Esophagus muscularis mucosa (tissue), 4 donors: Measurements from ENCODE around the gene UNC5A. TPM values are rescaled to one million over a fixed set of nuclear protein-coding genes. Genes with fewer than 3 reads are reported as not detected.

Experiments used
- DNase-seq: peaks from one replicate; pipeline ENCODE4 v3.0.0-alpha.2; 2017; ENCODE audit errors: extremely low spot score
- H3K27ac ChIP-seq, 4 donors: fragments of 200-600 bp; sonication (generic); replicated peaks in 1 of 4; 1 replicate in 3 of 4; 2 replicates in 1 of 4; pipeline ENCODE4 v1.5.1; 2016 to 2019; ENCODE audit warnings: mild to moderate bottlenecking in 1 of 4
- H3K27me3 ChIP-seq, 4 donors: fragments of 200-600 bp; sonication (generic); one replicate each; pipeline versions ENCODE4 v1.5.1 to v1.6.0; 2016 to 2019
- H3K36me3 ChIP-seq, 4 donors: fragments of 200-600 bp; sonication (generic); one replicate each; pipeline ENCODE4 v1.5.1; 2016 to 2019
- H3K4me1 ChIP-seq, 4 donors: fragments of 200-600 bp; sonication (generic); one replicate each; pipeline ENCODE4 v1.5.1; 2016 to 2019
- H3K4me3 ChIP-seq, 4 donors: fragments of 200-600 bp; sonication (generic); 1 replicate in 2 of 4; 2 replicates in 2 of 4; pipeline ENCODE4 v1.5.1; 2016 to 2019; ENCODE audit warnings: mild to moderate bottlenecking in 4 of 4, moderate library complexity in 1 of 4
- H3K9me3 ChIP-seq, 4 donors: fragments of 200-600 bp; sonication (generic); 1 replicate in 3 of 4; 2 replicates in 1 of 4; pipeline ENCODE4 v1.5.1; 2016 to 2019
- EP300 ChIP-seq: sonication (generic); formaldehyde crosslinking; IDR thresholded peaks from one replicate; pipeline ENCODE4 v1.6.1; 2017; ENCODE audit warnings: antibody characterized with exemption
- POLR2A ChIP-seq: fragments of 450-650 bp; IDR thresholded peaks from one replicate; pipeline ENCODE4 v1.6.1; 2017; ENCODE audit warnings: antibody characterized with exemption, moderate library complexity, mild to moderate bottlenecking, low read depth
- POLR2AphosphoS5 ChIP-seq, 2 donors: sonication (generic); formaldehyde crosslinking; IDR thresholded peaks; one replicate each; pipeline ENCODE4 v1.6.1; 2017; ENCODE audit warnings: antibody characterized with exemption in 2 of 2
- WGBS: methylation state at CpG from one replicate; pipeline ENCODE4 v1.1.5; 2018; 5-methylcytosine and 5-hydroxymethylcytosine counted together
- intact Hi-C: fragments of 100-400 bp; cut with DNase I; formaldehyde crosslinking; loops from one replicate; pipeline ENCODE4 v1.15.1; 2023
- total RNA-seq, 4 donors: library from RNA; depleted of rRNA; stranded (reverse); fragments of >200 nt; gene quantifications; one replicate each; pipeline versions ENCODE4 v1.1.0 to v1.2.1, GENCODE V29; 2016
- TF ChIP-seq, protein P1 (sequence below), 3 experiments: fragments of 200-600 bp in 2 of 3; fragments of 450-650 bp in 1 of 3; sonication (generic) in 2 of 3; IDR thresholded peaks; one replicate each; pipeline ENCODE4 v1.5.1; 2017 to 2019; ENCODE audit warnings: antibody characterized with exemption in 3 of 3, mild to moderate bottlenecking in 2 of 3, moderate library complexity in 1 of 3

Gene UNC5A
- total RNA-seq, 4 donors from 2014 or later = not detected

- WGBS = 87% methylated on average over 12 of the region's 12 CpGs
- intact Hi-C loops = no loop called here
- Histone ChIP-seq H3K36me3 (no peaks in the 10 kb centered on the region), H3K27me3 (peaks cover 0 to 76% (median under 1%) of the 10 kb centered on the region in 4 donors), H3K4me3 (no peak overlapping the region), H3K27ac (no peak overlapping the region), H3K9me3 (no peaks in the 10 kb centered on the region), H3K4me1 (no peaks in the 10 kb centered on the region)
- DNase-seq = no peak
- no peak for TF ChIP-seq POLR2A
- no peak for TF ChIP-seq EP300
- no peak for TF ChIP-seq POLR2AphosphoS5 (IDR thresholded peaks at IDR 0.05)
- TF ChIP-seq, protein P1, sequence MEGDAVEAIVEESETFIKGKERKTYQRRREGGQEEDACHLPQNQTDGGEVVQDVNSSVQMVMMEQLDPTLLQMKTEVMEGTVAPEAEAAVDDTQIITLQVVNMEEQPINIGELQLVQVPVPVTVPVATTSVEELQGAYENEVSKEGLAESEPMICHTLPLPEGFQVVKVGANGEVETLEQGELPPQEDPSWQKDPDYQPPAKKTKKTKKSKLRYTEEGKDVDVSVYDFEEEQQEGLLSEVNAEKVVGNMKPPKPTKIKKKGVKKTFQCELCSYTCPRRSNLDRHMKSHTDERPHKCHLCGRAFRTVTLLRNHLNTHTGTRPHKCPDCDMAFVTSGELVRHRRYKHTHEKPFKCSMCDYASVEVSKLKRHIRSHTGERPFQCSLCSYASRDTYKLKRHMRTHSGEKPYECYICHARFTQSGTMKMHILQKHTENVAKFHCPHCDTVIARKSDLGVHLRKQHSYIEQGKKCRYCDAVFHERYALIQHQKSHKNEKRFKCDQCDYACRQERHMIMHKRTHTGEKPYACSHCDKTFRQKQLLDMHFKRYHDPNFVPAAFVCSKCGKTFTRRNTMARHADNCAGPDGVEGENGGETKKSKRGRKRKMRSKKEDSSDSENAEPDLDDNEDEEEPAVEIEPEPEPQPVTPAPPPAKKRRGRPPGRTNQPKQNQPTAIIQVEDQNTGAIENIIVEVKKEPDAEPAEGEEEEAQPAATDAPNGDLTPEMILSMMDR (IDR thresholded peaks at IDR 0.05) = no peak
These were observed 10.9 kb upstream of the UNC5A start for GRCh38 chr5:176799488-176799887.

GRCh38 chr5:176800024-176800423, 10.3 kb upstream of the UNC5A start:
- Histone ChIP-seq H3K27me3 (peaks cover 0 to 76% (median 0%) of the 10 kb centered on the region in 4 donors), H3K4me1 (no peaks in the 10 kb centered on the region), H3K4me3 (no peak overlapping the region), H3K27ac (no peak overlapping the region), H3K9me3 (no peaks in the 10 kb centered on the region), H3K36me3 (no peaks in the 10 kb centered on the region)
- no peak for DNase-seq
- intact Hi-C loops = no loop called here
- TF ChIP-seq, protein P1 (IDR thresholded peaks at IDR 0.05) = no peak
- TF ChIP-seq EP300 (no peak), POLR2AphosphoS5 (IDR thresholded peaks at IDR 0.05) (no peak), POLR2A (no peak)
- WGBS = 86% methylated on average over 6 of the region's 6 CpGs

DNA sequence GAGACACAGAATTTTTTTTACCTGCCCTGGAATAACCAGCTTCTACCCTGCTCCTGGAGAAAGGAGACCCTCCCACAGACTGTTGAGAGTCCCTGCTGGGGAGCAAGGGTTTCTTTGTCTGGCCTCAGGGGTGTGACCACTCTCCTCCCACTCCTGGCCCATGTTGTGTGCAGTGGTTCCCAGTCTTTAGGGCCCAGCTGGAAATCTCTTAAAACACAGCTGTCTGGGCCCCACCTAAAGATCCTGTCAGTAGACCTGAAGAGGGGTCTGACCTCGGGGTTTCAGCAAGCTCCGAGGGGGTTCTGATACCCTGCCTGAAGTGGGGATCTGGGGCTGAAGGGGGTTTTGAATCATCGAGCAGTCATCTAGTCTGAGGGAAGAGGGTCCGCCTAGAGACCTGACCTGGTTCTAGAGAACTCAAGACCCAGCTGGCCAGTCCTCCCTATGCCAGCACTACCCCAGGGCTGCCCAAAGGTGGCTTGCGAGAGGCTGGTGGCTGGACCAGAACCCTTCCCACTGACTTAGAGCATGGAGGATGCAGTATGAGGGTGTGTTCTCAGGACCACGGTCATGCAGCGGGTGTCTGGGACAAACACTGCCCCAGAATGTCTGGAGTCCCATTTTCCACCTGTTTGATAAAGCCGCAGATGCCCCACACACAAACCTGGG, 8.1 kb upstream of the UNC5A start:
- 72% methylated on average over 4 of the region's 8 CpGs for WGBS
- peaks cover 0 to 72% (median 0%) of the 10 kb centered on the region in 4 donors for H3K27me3 ChIP-seq
- intact Hi-C loops = no loop called here

GRCh38 chr5:176803068-176803942, 7.1 kb upstream of the UNC5A start:
- intact Hi-C loops = no loop called here
- Histone ChIP-seq H3K4me1 (no peaks in the 10 kb centered on the region), H3K4me3 (no peak overlapping the region), H3K9me3 (no peaks in the 10 kb centered on the region), H3K36me3 (no peaks in the 10 kb centered on the region), H3K27me3 (peaks cover 0 to 72% (median 0%) of the 10 kb centered on the region in 4 donors), H3K27ac (no peak overlapping the region)
- DNase-seq = no peak
- 58% methylated on average over 24 of the region's 24 CpGs for WGBS
- TF ChIP-seq POLR2A = no peak
- TF ChIP-seq EP300 = no peak
- TF ChIP-seq, protein P1 (IDR thresholded peaks at IDR 0.05) = no peak
- TF ChIP-seq POLR2AphosphoS5 (IDR thresholded peaks at IDR 0.05) = no peak

More for the DNA sequence above, 8.1 kb upstream of the UNC5A start:
- Histone ChIP-seq H3K4me1 (no peaks in the 10 kb centered on the region), H3K36me3 (no peaks in the 10 kb centered on the region), H3K9me3 (no peaks in the 10 kb centered on the region), H3K27ac (no peak overlapping the region), H3K4me3 (no peak overlapping the region)
- DNase-seq = no peak
- no peak for TF ChIP-seq POLR2A
- TF ChIP-seq, protein P1 (IDR thresholded peaks at IDR 0.05) = no peak
- no peak for TF ChIP-seq POLR2AphosphoS5 (IDR thresholded peaks at IDR 0.05)
- TF ChIP-seq EP300 = no peak
